Panc1 (cell line): ENCODE data around the gene GPR101. TPM values are rescaled to one million over a fixed set of nuclear protein-coding genes. Genes with fewer than 3 reads are reported as not detected.

Experiments
- ATAC-seq: fragments of 200-7000 bp; cut with Tn5 transposase; 2 replicates; pipeline ENCODE4 v1.9.1; 2020; ENCODE audit warnings: mild to moderate bottlenecking, moderate library complexity
- BruUV-seq: library from RNA; stranded (reverse); fragments of 400-500 nt; replicated peaks from 2 replicates; lab custom pipeline; 2021; lab: Mats Ljungman, UMichigan
- CTCF ChIA-PET: fragments of 300-600 bp; sonication (Branson Sonifier 250); formaldehyde crosslinking; loops from one replicate; lab custom pipeline; 2022; ENCODE audit warnings: antibody characterized with exemption; lab: Charles Lee
- POLR2A ChIA-PET: fragments of 300-600 bp; sonication (Branson Sonifier 250); formaldehyde crosslinking; loops from one replicate; lab custom pipeline; 2022; ENCODE audit warnings: antibody characterized with exemption; lab: Charles Lee
- DNase-seq: peaks from one replicate; pipeline ENCODE4 v3.0.0-alpha.2; 2010; ENCODE audit warnings: low read depth, low spot score
- H3K27ac ChIP-seq: 2 replicates; pipeline ENCODE4 v1.5.1; 2011; ENCODE audit warnings: mild to moderate bottlenecking, low read length, inconsistent platforms
- H3K27me3 ChIP-seq: fragments of 200-500 bp; sonication (Bioruptor generic); 2 replicates; pipeline ENCODE4 v1.6.0; 2014; ENCODE audit warnings: low read length, inconsistent platforms; ENCODE audit not compliant: control insufficient read depth, insufficient read depth
- H3K36me3 ChIP-seq: fragments of 200-500 bp; sonication (Bioruptor generic); 2 replicates; pipeline ENCODE4 v1.5.1; 2014; ENCODE audit warnings: inconsistent platforms, mild to moderate bottlenecking, low read length, moderate library complexity; ENCODE audit not compliant: control insufficient read depth, insufficient read depth
- H3K4me1 ChIP-seq: 2 replicates; pipeline ENCODE4 v1.5.1; 2011; ENCODE audit warnings: inconsistent platforms, mild to moderate bottlenecking, low read length, moderate library complexity; ENCODE audit not compliant: control insufficient read depth, insufficient read depth
- H3K4me3 ChIP-seq, 2 experiments: 2 replicates each; pipeline ENCODE4 v1.5.1; 2011 to 2012; ENCODE audit warnings: low read depth in 2 of 2, low read length in 2 of 2, mild to moderate bottlenecking in 2 of 2, inconsistent platforms in 1 of 2, moderate library complexity in 1 of 2
- H3K9me3 ChIP-seq: fragments of 200-500 bp; sonication (Bioruptor generic); 2 replicates; pipeline ENCODE4 v1.5.1; 2014; ENCODE audit warnings: low read depth, mild to moderate bottlenecking, inconsistent platforms, low read length, moderate library complexity; ENCODE audit not compliant: control insufficient read depth, insufficient read depth
- POLR2AphosphoS5 ChIP-seq: IDR thresholded peaks from 2 replicates; pipeline ENCODE4 v1.6.1; 2012; ENCODE audit warnings: mild to moderate bottlenecking, low read depth, low read length, moderate library complexity
- REST ChIP-seq, 2 experiments: IDR thresholded peaks; 2 replicates each; pipeline ENCODE4 v1.6.1; 2011 to 2012; ENCODE audit warnings: low read depth in 2 of 2, control low read depth in 1 of 2, low read length in 1 of 2, mild to moderate bottlenecking in 1 of 2, moderate library complexity in 1 of 2; ENCODE audit not compliant: insufficient read depth in 1 of 2
- SIN3A ChIP-seq: IDR thresholded peaks from 2 replicates; pipeline ENCODE4 v1.6.1; 2012; ENCODE audit warnings: low read depth, mild to moderate bottlenecking, low read length, moderate library complexity, borderline replicate concordance; ENCODE audit not compliant: insufficient read depth
- TCF7L2 ChIP-seq: IDR thresholded peaks from 2 replicates; pipeline ENCODE4 v1.6.1; 2011; ENCODE audit warnings: mild to moderate bottlenecking, low read depth, low read length, inconsistent platforms
- in situ Hi-C: cut with HindIII; loops from 2 replicates; pipeline ENCODE4 v1.10.0; 2016; ENCODE audit warnings: low sequenced_read_pairs, low pct_unique_long_range_greater_than_20kb
- intact Hi-C: fragments of 100-400 bp; cut with micrococcal nuclease; formaldehyde crosslinking; loops from one replicate; pipeline ENCODE4 v1.10.0; 2022; ENCODE audit not compliant: unreplicated experiment
- total RNA-seq: library from RNA; stranded (reverse); gene quantifications from one replicate; pipeline ENCODE4 v1.2.1, GENCODE V29; 2021; ENCODE audit not compliant: unreplicated experiment
- TF ChIP-seq, protein P1 (sequence below): fragments of 450-650 bp; IDR thresholded peaks from 2 replicates; pipeline ENCODE4 v1.5.1; 2017; ENCODE audit warnings: mild to moderate bottlenecking

The GPR101 gene
- total RNA-seq, 1 experiment from 2014 or later: not detected

DNA sequence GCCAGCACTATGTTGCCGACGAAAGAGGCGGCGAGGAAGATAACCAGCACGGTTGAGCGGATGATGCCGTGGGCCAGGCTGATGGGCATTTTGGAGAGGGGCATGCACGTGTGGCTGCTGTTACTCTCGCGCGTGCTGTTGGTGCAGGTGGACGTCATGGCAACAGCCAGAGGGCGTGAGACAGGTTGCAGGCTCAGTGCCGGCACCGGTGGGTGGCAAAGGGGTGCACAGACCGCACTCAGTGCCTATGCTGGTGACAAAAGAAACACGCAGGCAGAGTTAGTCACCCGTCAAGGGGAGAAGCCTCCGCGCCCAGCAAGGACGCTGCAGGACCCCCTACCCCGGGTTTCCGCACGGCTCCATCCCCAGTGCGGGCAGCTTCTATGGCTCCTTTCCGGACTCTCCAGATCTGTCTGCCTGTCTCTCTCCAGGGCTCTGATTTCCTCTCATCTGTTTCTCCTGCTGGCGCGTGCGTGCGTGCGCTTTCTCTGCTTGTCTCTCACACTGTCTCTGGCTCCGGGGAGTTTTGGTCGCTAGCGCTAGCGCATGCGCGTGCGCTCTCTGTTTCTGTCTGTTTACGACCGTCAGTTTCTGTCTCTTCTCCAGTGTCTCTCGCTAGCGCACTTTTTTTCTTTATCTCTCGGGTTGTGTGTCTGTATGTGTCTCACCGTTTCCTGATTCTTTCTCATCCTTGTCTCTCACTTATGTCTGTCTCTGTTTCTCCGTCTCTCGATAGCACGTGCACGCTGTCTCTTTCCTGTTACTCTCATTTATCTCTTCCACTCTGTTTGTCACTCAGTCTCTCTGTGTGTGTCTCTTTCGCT is 2.1 kb downstream of the GPR101 start:
- DNase-seq (no peak), ATAC-seq (no peak)
- Histone ChIP-seq H3K27me3 (peaks cover 51% of the 10 kb centered on the region), H3K4me1 (peaks cover 17% of the 10 kb centered on the region), H3K4me3 (no peak overlapping the region; a peak in 1 of 4 replicates), H3K36me3 (no peaks in the 10 kb centered on the region), H3K9me3 (no peaks in the 10 kb centered on the region), H3K27ac (no peak overlapping the region)
- in situ Hi-C loops (no loop called here), intact Hi-C loops (no loop called here)
- TF ChIP-seq POLR2AphosphoS5: no peak
- ChIA-PET POLR2A (no interaction called here), CTCF (no interaction called here)
- no TSS peak for BruUV-seq

GRCh38 chrX:137031039-137031438 is 2.8 kb downstream of the GPR101 start:
- peaks cover 51% of the 10 kb centered on the region for H3K27me3 ChIP-seq
- H3K4me3 ChIP-seq: no peak overlapping the region
- in situ Hi-C loops: no loop called here
- DNase-seq (no peak), ATAC-seq (no peak)
- POLR2A ChIA-PET: no interaction called here
- no peaks in the 10 kb centered on the region for H3K9me3 ChIP-seq
- BruUV-seq: no TSS peak
- peaks cover 17% of the 10 kb centered on the region for H3K4me1 ChIP-seq
- CTCF ChIA-PET: no interaction called here
- TF ChIP-seq POLR2AphosphoS5 (no peak), SIN3A (no peak)
- TF ChIP-seq, protein P1, sequence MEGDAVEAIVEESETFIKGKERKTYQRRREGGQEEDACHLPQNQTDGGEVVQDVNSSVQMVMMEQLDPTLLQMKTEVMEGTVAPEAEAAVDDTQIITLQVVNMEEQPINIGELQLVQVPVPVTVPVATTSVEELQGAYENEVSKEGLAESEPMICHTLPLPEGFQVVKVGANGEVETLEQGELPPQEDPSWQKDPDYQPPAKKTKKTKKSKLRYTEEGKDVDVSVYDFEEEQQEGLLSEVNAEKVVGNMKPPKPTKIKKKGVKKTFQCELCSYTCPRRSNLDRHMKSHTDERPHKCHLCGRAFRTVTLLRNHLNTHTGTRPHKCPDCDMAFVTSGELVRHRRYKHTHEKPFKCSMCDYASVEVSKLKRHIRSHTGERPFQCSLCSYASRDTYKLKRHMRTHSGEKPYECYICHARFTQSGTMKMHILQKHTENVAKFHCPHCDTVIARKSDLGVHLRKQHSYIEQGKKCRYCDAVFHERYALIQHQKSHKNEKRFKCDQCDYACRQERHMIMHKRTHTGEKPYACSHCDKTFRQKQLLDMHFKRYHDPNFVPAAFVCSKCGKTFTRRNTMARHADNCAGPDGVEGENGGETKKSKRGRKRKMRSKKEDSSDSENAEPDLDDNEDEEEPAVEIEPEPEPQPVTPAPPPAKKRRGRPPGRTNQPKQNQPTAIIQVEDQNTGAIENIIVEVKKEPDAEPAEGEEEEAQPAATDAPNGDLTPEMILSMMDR: no peak
- no peak overlapping the region for H3K27ac ChIP-seq
- intact Hi-C loops: no loop called here
- H3K36me3 ChIP-seq: no peaks in the 10 kb centered on the region

DNA sequence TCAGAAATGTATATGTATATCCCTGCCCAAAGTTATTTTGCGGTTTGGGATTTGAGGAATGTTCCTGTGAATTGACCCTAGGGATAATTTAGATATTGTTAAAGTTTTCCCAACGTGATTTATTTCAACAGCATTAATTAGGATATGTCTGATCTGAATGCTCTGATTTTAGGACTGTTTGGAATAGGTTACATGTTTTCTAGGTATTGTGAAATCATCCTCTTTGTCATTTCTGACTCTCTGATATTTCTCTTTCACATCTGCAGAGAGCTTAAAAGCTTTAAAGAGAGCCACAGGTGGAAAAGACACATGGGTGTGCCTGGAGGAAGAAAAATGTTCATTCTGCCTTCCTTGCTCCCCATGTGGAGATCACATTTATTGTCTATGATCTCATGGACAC is 5.1 kb downstream of the GPR101 start:
- ATAC-seq (no peak), DNase-seq (no peak)
- Histone ChIP-seq H3K4me1 (peaks cover 13% of the 10 kb centered on the region), H3K27me3 (peaks cover 45% of the 10 kb centered on the region), H3K4me3 (no peak overlapping the region), H3K27ac (no peak overlapping the region), H3K36me3 (no peaks in the 10 kb centered on the region), H3K9me3 (no peaks in the 10 kb centered on the region)
- in situ Hi-C loops: no loop called here
- BruUV-seq: no TSS peak
- no peak for TF ChIP-seq TCF7L2
- no peak for TF ChIP-seq SIN3A
- TF ChIP-seq REST (IDR thresholded peaks at IDR 0.05; ENCODE audit: insufficient read depth in 1 of 2, low read depth in 2 of 2, low read length in 1 of 2): no peak
- TF ChIP-seq, protein P1: no peak
- TF ChIP-seq POLR2AphosphoS5: no peak
- ChIA-PET POLR2A (no interaction called here), CTCF (no interaction called here)
- intact Hi-C loops: no loop called here
